AG09319 (cell line): ENCODE measurements around the gene PARP3.

Experiments used
- DNase-seq: peaks from one replicate; pipeline ENCODE4 v3.0.0-alpha.2; 2010; ENCODE audit warnings: low read depth; ENCODE audit errors: extremely low read depth
- TF ChIP-seq, protein P1 (sequence below): IDR thresholded peaks from 2 replicates; pipeline ENCODE4 v1.5.1; 2011; ENCODE audit warnings: low read depth, mild to moderate bottlenecking, inconsistent platforms, low read length, moderate library complexity

Gene PARP3

DNA sequence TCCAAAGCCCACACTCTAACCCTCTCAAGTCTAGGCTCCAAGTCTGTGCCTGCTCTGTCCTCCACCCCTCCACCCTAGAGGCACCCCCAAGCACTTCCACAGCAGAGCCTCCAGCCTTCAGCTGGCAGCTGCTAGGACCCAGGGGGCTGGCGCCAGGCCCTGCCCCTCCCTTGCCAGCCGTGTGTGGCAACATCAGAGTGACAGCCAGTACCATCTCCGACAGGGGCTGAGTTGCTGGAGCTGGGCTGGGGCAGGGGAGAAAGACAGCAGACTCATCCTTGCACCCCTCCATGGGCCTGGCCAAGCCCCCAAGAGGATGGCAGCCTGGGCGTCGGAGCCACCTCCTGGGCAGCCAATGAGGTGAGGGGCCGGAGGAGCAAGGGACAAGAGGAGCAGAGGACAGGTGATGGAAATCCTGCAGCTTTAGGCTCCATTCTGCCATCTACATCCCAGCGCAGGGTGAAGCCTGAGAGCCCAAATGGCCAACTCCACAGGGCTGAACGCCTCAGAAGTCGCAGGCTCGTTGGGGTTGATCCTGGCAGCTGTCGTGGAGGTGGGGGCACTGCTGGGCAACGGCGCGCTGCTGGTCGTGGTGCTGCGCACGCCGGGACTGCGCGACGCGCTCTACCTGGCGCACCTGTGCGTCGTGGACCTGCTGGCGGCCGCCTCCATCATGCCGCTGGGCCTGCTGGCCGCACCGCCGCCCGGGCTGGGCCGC lies 13.2 kb downstream of the PARP3 start, which contains the start of gene GPR62:
TSS of gene GPR62 (plus strand) at position 207 of the 718 bp plus-strand sequence. CDS start at position 479, 272 bp downstream.
- DNase-seq, result no peak
- TF ChIP-seq, protein P1, sequence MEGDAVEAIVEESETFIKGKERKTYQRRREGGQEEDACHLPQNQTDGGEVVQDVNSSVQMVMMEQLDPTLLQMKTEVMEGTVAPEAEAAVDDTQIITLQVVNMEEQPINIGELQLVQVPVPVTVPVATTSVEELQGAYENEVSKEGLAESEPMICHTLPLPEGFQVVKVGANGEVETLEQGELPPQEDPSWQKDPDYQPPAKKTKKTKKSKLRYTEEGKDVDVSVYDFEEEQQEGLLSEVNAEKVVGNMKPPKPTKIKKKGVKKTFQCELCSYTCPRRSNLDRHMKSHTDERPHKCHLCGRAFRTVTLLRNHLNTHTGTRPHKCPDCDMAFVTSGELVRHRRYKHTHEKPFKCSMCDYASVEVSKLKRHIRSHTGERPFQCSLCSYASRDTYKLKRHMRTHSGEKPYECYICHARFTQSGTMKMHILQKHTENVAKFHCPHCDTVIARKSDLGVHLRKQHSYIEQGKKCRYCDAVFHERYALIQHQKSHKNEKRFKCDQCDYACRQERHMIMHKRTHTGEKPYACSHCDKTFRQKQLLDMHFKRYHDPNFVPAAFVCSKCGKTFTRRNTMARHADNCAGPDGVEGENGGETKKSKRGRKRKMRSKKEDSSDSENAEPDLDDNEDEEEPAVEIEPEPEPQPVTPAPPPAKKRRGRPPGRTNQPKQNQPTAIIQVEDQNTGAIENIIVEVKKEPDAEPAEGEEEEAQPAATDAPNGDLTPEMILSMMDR, result no peak

DNA sequence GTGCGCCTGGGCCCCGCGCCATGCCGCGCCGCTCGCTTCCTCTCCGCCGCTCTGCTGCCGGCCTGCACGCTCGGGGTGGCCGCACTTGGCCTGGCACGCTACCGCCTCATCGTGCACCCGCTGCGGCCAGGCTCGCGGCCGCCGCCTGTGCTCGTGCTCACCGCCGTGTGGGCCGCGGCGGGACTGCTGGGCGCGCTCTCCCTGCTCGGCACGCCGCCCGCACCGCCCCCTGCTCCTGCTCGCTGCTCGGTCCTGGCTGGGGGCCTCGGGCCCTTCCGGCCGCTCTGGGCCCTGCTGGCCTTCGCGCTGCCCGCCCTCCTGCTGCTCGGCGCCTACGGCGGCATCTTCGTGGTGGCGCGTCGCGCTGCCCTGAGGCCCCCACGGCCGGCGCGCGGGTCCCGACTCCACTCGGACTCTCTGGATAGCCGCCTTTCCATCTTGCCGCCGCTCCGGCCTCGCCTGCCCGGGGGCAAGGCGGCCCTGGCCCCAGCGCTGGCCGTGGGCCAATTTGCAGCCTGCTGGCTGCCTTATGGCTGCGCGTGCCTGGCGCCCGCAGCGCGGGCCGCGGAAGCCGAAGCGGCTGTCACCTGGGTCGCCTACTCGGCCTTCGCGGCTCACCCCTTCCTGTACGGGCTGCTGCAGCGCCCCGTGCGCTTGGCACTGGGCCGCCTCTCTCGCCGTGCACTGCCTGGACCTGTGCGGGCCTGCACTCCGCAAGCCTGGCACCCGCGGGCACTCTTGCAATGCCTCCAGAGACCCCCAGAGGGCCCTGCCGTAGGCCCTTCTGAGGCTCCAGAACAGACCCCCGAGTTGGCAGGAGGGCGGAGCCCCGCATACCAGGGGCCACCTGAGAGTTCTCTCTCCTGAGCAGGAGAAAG lies 14.0 kb downstream of the PARP3 start:
- TF ChIP-seq, protein P1, result peak; percentile 39

DNA sequence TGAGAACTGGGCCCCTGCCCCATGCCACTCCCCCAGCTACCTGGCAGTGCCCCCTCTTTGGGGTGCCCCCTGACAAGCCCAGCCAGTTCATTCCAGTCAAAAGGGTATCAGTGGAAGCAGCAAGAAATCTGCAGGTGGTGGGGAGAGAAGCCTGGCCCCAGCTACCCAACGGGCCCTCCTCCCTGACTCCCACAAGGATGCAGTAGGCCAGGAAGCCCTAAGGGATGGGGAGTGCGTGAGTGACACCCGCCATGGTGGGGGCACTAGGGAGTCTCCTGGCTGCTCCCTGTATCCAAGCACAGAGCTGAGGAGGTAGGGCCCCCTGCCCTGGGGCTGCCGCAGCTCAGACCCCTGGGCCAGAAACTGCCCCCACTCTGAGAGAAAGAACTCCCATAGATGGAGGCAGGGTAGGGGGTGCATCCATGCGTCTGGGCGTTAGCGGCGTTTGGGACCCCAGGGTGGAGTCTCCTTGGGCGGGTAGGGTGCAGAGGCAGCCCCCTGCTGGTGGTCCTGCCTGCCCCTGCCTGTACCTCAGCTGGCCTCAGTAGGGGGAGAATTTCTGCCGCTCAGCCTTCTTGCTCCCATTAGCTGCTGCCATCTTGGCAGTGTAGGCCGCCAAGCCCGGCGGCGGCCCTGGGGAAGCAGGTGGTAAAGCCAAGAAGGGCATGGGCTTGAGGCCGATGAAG lies 15.5 kb downstream of the PARP3 start:
- TF ChIP-seq, protein P1, result no peak
- no peak for DNase-seq

More for the DNA sequence above, 14.0 kb downstream of the PARP3 start:
- no peak for DNase-seq

DNA sequence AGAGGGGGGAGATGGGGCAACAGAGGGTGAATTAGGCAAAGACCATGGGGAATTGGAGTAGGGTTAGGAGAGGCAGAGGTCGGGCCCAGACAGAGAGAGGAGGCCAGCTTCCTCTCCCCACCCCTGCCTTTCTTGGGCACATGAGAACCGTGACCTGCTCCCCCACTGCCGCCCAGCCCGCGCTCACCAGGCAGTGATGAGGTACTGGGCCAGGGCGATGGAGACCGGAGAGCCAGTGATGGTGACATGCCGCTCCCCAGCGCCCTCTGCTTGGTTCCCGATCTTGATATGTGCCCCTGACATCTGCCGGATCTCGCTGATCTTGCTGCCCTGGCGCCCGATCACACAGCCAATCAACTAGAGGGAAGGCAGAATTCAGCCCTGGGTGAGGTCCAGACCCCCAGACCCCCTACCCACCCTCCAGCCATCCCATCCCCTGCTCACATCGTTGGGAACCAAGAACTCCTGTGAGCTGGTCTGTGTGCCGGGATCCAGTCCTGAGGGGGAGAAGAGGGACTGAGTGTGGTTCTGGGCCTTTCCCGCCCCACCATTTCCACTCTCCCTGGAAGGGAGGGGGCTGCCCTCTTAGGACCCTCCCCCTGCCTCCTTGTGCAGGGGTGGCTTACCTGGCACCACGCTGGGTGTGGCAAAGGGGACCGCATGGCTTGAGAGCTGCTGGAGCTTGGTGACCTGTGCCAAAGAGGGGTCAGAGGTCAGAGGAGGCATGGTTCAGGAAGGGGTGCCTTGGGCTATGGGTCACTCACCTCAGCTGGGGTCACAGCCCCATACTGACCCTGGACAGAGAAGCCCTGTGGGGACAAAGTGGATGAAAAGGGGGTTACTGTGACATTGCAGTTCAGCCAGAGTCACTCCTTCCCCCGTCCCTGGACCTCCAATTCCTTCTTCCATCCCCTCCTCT lies 16.7 kb downstream of the PARP3 start:
- DNase-seq, result no peak
- TF ChIP-seq, protein P1, result no peak

DNA sequence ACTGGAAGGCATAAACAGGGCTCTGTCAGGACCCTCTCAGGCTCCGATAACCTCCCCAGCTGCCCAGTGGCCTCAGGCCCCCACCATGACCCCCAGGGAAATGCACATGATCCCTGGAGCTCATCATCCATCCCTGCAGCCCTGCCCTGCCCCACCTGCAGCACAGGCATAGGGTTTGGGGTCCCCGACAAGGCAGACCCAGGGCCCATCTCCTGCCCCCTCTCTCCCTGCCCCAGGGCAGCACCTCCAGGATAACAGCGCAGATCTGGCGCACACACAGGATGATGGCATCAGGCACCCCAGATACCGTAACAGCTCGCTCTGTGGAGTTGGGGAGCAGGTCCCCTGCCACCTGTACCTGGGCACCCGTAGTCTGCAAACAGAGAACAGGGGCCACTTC lies 17.5 kb downstream of the PARP3 start:
- DNase-seq, result no peak
- TF ChIP-seq, protein P1, result no peak

DNA sequence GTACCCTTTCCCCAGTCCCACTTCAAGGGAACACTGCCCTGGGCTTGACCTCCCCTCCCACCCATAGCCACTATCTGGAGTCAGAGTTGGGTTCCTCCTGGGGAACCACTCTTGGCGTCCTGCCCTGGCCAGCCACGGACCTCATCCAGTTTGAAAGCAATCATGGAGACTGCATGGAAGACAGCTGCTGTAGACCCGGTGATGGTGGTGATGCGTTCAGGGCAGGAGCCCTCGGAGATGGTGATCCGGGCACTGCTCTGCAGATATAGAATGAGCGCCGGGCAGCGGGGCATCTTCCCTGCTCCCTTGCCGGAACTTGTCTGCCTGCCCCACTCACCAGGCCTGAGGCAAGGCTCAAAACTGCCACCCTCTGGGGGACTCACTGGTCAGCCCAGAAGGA lies 18.2 kb downstream of the PARP3 start:
- TF ChIP-seq, protein P1, result no peak
- DNase-seq, result no peak
